SH-SY5Y (cell line): Measurements from ENCODE around the gene ARHGEF28.

Source experiments
- GATA2 ChIP-seq: IDR thresholded peaks from 2 replicates; pipeline ENCODE4 v1.6.1; 2011; ENCODE audit warnings: mild to moderate bottlenecking, low read depth, low read length
- GATA3 ChIP-seq: IDR thresholded peaks from 2 replicates; pipeline ENCODE4 v1.6.1; 2011; ENCODE audit warnings: low read depth, mild to moderate bottlenecking, low read length, moderate library complexity

- TF ChIP-seq GATA2 (no peak), GATA3 (no peak)
These were observed 232.8 kb downstream of the ARHGEF28 start for GRCh38 chr5:73858776-73859175.
